A673 (cell line): ENCODE measurements around the gene FTCD.

Source experiments
- EZH2 ChIP-seq: fragments of 200-600 bp; sonication (generic); IDR thresholded peaks from 2 replicates; pipeline ENCODE4 v1.6.1; 2017; ENCODE audit warnings: borderline replicate concordance, low read depth, mild to moderate bottlenecking, mixed read lengths, antibody characterized with exemption, low read length; ENCODE audit not compliant: poor library complexity, severe bottlenecking
- TF ChIP-seq, protein P1 (sequence below): fragments of 300-800, 200-600 bp; sonication (generic); conservative IDR thresholded peaks from 2 replicates; pipeline ENCODE4 v1.5.1; 2017; ENCODE audit warnings: low read depth, mild to moderate bottlenecking, antibody characterized with exemption, low read length, moderate library complexity, mixed read lengths

DNA sequence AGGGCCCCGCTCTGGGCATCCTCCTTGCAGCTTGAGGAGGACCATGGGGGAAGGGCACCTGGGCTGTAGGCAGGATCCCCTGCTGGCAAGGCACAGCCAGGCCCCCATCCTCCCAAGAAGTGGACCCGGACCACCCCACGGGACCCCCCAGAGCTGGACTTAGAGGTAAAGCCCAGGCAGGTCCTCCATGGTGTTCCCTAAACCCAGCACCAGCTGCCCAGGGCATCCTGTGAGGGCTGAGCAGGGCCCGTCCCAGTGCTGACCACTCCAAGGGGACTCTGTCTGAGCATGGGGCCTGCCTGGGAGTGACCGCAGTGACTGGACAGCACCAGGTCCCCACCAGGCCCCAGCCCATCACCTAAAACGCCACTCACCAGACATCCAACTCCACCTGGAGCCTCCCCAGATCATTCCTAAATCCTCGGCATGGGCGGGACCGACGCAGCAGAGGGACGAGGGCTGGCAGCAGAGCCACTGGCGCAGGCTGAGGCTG lies 36.2 kb downstream of the FTCD start:
- TF ChIP-seq, protein P1, sequence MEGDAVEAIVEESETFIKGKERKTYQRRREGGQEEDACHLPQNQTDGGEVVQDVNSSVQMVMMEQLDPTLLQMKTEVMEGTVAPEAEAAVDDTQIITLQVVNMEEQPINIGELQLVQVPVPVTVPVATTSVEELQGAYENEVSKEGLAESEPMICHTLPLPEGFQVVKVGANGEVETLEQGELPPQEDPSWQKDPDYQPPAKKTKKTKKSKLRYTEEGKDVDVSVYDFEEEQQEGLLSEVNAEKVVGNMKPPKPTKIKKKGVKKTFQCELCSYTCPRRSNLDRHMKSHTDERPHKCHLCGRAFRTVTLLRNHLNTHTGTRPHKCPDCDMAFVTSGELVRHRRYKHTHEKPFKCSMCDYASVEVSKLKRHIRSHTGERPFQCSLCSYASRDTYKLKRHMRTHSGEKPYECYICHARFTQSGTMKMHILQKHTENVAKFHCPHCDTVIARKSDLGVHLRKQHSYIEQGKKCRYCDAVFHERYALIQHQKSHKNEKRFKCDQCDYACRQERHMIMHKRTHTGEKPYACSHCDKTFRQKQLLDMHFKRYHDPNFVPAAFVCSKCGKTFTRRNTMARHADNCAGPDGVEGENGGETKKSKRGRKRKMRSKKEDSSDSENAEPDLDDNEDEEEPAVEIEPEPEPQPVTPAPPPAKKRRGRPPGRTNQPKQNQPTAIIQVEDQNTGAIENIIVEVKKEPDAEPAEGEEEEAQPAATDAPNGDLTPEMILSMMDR: no peak
- TF ChIP-seq EZH2: no peak
